ENCODE results near the gene PDAP1. TPM values are rescaled to one million over a fixed set of nuclear protein-coding genes. Genes with fewer than 3 reads are reported as not detected.

PDAP1 gene
- total and polyA plus RNA-seq, 2 of the 8 experiments (the other 6 are each of a cell fraction or from before 2014, with no cell fraction given): 26.6 to 169 TPM

GRCh38 chr7:99438573-99439480 lies 30.4 kb upstream of the PDAP1 start, which contains the start of the genes CPSF4 and PTCD1 (continued):
- TF ChIP-seq JUN (IDR thresholded peaks at IDR 0.05; ENCODE audit: low read depth, low read length): no peak
- TF ChIP-seq EGR1 (IDR thresholded peaks at IDR 0.05; ENCODE audit: borderline replicate concordance, low read depth, low read length): no peak
- TF ChIP-seq RBBP5 (IDR thresholded peaks at IDR 0.05; ENCODE audit: borderline replicate concordance, low read depth, low read length): peak; percentile 82; the same call in 1 of the 2 replicates
- TF ChIP-seq SAP30 (IDR thresholded peaks at IDR 0.05; ENCODE audit: insufficient read depth, insufficient replicate concordance, low read length): no peak
- TF ChIP-seq CREB1 (IDR thresholded peaks at IDR 0.05): peak; percentile 78
- peak; percentile 44; the same call in 1 of the 2 replicates for TF ChIP-seq SIX5 (IDR thresholded peaks at IDR 0.05; ENCODE audit: low read depth, low read length)
- TF ChIP-seq CBX5 (IDR thresholded peaks at IDR 0.05; ENCODE audit: low read depth, low read length): no peak
- TF ChIP-seq TAF1 (IDR thresholded peaks at IDR 0.05; ENCODE audit: low read depth, low read length): peak; percentile 81
- peak in 1 of 2 experiments; percentile 83; a peak in 2 of 3 replicates for TF ChIP-seq POLR2A (IDR thresholded peaks at IDR 0.05; ENCODE audit: control extremely low read depth in 1 of 2, low read depth in 2 of 2, low read length in 2 of 2)
